Measurements from ENCODE around the gene DTHD1. TPM values are rescaled to one million over a fixed set of nuclear protein-coding genes. Genes with fewer than 3 reads are reported as not detected.

The DTHD1 gene
- total RNA-seq, 1 donor from 2014 or later, result not detected

DNA sequence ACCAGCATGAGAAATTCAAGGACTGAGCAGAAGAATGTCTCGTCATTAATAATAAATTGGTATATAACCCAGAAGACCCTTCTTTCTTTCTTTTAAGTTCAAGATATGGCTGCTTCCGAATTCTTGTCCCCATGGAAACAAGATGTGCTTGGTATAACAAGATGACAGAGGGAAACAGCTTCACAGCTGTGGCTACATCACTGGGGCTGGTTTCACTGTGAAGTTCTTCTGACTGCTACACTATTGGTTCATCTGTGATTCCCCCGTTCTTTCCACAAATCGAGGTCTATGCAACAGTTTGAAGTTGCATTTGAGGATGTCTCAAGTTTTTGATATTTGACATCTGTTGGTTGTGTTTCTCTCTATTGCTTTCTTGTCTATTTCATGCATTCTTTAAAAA lies 12.3 kb upstream of the DTHD1 start:
- no peak for FAIRE-seq
- H3K36me3 Mint-ChIP-seq (ENCODE audit: low read depth, unreplicated experiment), result no peaks in the 10 kb centered on the region

DNA sequence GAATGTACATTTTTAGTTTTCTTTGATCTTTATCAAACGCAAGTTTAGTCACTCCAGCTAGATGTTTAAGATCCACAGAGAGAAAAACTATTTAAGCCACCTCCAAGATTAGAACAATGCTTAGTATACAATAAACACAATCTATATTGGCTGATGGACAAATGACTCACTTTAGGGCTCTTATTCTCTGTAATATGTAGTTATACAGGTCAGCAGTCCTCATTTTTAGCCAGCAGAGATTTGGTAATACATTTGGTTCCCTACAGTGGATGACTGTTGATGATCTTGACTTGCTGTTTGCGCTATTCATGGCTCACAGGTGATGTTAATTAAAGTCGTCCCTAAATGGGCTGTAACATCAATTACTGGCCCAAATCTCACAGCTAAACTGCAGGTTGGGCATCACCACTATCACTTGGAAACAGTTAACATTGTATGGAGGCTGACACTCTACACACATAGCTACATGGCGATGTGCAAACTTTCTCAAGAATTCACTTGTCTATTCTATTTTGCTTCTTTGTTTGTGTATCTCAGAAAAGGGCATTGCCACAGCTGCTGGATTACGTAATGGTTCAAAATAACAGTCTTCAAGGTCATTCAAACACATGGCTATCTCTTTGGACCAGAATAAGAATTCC lies 11.8 kb upstream of the DTHD1 start:
- H3K9me3 ChIP-seq (ENCODE audit: insufficient read depth, low read depth, low read length), result no peaks in the 10 kb centered on the region
- H3K9ac ChIP-seq (ENCODE audit: low read length), result no peak overlapping the region
- H4K20me1 ChIP-seq (ENCODE audit: insufficient read depth, low read length), result no peaks in the 10 kb centered on the region
- H3K79me2 ChIP-seq (ENCODE audit: insufficient read depth, low read length), result no peaks in the 10 kb centered on the region
- no peak for TF ChIP-seq EZH2 (IDR thresholded peaks at IDR 0.05; ENCODE audit: insufficient read depth, low read length)
- TF ChIP-seq, protein P1, sequence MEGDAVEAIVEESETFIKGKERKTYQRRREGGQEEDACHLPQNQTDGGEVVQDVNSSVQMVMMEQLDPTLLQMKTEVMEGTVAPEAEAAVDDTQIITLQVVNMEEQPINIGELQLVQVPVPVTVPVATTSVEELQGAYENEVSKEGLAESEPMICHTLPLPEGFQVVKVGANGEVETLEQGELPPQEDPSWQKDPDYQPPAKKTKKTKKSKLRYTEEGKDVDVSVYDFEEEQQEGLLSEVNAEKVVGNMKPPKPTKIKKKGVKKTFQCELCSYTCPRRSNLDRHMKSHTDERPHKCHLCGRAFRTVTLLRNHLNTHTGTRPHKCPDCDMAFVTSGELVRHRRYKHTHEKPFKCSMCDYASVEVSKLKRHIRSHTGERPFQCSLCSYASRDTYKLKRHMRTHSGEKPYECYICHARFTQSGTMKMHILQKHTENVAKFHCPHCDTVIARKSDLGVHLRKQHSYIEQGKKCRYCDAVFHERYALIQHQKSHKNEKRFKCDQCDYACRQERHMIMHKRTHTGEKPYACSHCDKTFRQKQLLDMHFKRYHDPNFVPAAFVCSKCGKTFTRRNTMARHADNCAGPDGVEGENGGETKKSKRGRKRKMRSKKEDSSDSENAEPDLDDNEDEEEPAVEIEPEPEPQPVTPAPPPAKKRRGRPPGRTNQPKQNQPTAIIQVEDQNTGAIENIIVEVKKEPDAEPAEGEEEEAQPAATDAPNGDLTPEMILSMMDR (IDR thresholded peaks at IDR 0.05; ENCODE audit: insufficient read depth, low read depth, low read length), result no peak
- FAIRE-seq, result no peak
- Mint-ChIP-seq H3K27ac (ENCODE audit: unreplicated experiment) (no peak overlapping the region), H3K4me3 (ENCODE audit: unreplicated experiment) (no peak overlapping the region), H3K27me3 (ENCODE audit: low read depth, unreplicated experiment) (no peaks in the 10 kb centered on the region), H3K9me3 (ENCODE audit: unreplicated experiment) (no peaks in the 10 kb centered on the region), H3K36me3 (ENCODE audit: low read depth, unreplicated experiment) (no peaks in the 10 kb centered on the region), H3K4me1 (ENCODE audit: low read depth, unreplicated experiment) (no peaks in the 10 kb centered on the region)
- no peak overlapping the region for H2AFZ ChIP-seq (ENCODE audit: low read depth, low read length)
- H3K4me1 ChIP-seq (ENCODE audit: insufficient read depth, low read length), result no peaks in the 10 kb centered on the region
- H3K4me3 ChIP-seq (ENCODE audit: insufficient read depth, low read depth, low read length), result no peak overlapping the region
- DNase-seq (ENCODE audit: low read depth), result no peak
- H3K27ac ChIP-seq (ENCODE audit: low read depth, low read length), result no peak overlapping the region
- H3K4me2 ChIP-seq (ENCODE audit: low read length), result no peak overlapping the region
- no peaks in the 10 kb centered on the region for H3K27me3 ChIP-seq (ENCODE audit: insufficient read depth, low read length)
- H3K36me3 ChIP-seq (ENCODE audit: insufficient read depth, low read length), result no peaks in the 10 kb centered on the region

More for the DNA sequence above, 12.3 kb upstream of the DTHD1 start:
- H2AFZ ChIP-seq (ENCODE audit: low read depth, low read length), result no peak overlapping the region
- no peak overlapping the region for H3K4me2 ChIP-seq (ENCODE audit: low read length)
- no peak overlapping the region for H3K27ac Mint-ChIP-seq (ENCODE audit: unreplicated experiment)
- no peaks in the 10 kb centered on the region for H3K27me3 Mint-ChIP-seq (ENCODE audit: low read depth, unreplicated experiment)
- DNase-seq (ENCODE audit: low read depth), result no peak
- no peaks in the 10 kb centered on the region for H3K4me1 Mint-ChIP-seq (ENCODE audit: low read depth, unreplicated experiment)
- H3K36me3 ChIP-seq (ENCODE audit: insufficient read depth, low read length), result no peaks in the 10 kb centered on the region
- no peak for TF ChIP-seq EZH2 (IDR thresholded peaks at IDR 0.05; ENCODE audit: insufficient read depth, low read length)
- TF ChIP-seq, protein P1 (IDR thresholded peaks at IDR 0.05; ENCODE audit: insufficient read depth, low read depth, low read length), result no peak
- no peaks in the 10 kb centered on the region for H3K79me2 ChIP-seq (ENCODE audit: insufficient read depth, low read length)
- H3K9me3 ChIP-seq (ENCODE audit: insufficient read depth, low read depth, low read length), result no peaks in the 10 kb centered on the region
- no peak overlapping the region for H3K4me3 Mint-ChIP-seq (ENCODE audit: unreplicated experiment)
- no peak overlapping the region for H3K27ac ChIP-seq (ENCODE audit: low read depth, low read length)
- no peaks in the 10 kb centered on the region for H3K9me3 Mint-ChIP-seq (ENCODE audit: unreplicated experiment)
- H3K4me3 ChIP-seq (ENCODE audit: insufficient read depth, low read depth, low read length), result no peak overlapping the region
- H4K20me1 ChIP-seq (ENCODE audit: insufficient read depth, low read length), result no peaks in the 10 kb centered on the region
- no peak overlapping the region for H3K9ac ChIP-seq (ENCODE audit: low read length)
- no peaks in the 10 kb centered on the region for H3K27me3 ChIP-seq (ENCODE audit: insufficient read depth, low read length)
- H3K4me1 ChIP-seq (ENCODE audit: insufficient read depth, low read length), result no peaks in the 10 kb centered on the region

DNA sequence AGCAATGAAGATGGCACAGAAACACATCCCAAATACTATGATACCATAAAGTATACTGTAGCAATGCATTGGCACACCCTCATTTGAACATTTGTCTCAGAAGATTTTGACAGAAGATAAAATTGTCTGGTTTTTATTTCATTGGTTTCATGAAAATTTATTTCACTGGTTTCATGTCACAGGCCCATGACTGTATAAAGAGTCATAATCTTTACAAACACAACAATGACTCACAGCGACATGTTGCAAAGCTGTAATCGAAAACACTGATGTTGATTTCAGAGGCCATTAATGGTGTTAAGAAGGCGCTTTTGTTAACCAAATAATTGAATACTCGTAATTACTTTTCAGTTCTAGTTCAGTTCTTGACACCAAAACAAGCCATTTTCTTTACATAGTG lies 8.1 kb upstream of the DTHD1 start:
- H3K27me3 ChIP-seq (ENCODE audit: insufficient read depth, low read length), result no peaks in the 10 kb centered on the region
- H3K36me3 Mint-ChIP-seq (ENCODE audit: low read depth, unreplicated experiment), result no peaks in the 10 kb centered on the region
- H3K9ac ChIP-seq (ENCODE audit: low read length), result no peak overlapping the region
- no peak overlapping the region for H3K27ac Mint-ChIP-seq (ENCODE audit: unreplicated experiment)
- no peak for FAIRE-seq
- H3K4me3 ChIP-seq (ENCODE audit: insufficient read depth, low read depth, low read length), result no peak overlapping the region
- no peaks in the 10 kb centered on the region for H3K4me1 ChIP-seq (ENCODE audit: insufficient read depth, low read length)
- no peak overlapping the region for H2AFZ ChIP-seq (ENCODE audit: low read depth, low read length)
- no peak overlapping the region for H3K4me3 Mint-ChIP-seq (ENCODE audit: unreplicated experiment)
- no peaks in the 10 kb centered on the region for H4K20me1 ChIP-seq (ENCODE audit: insufficient read depth, low read length)
- H3K27me3 Mint-ChIP-seq (ENCODE audit: low read depth, unreplicated experiment), result no peaks in the 10 kb centered on the region
- no peaks in the 10 kb centered on the region for H3K9me3 Mint-ChIP-seq (ENCODE audit: unreplicated experiment)
- DNase-seq (ENCODE audit: low read depth), result no peak
- H3K27ac ChIP-seq (ENCODE audit: low read depth, low read length), result no peak overlapping the region
- no peak overlapping the region for H3K4me2 ChIP-seq (ENCODE audit: low read length)
- TF ChIP-seq, protein P1 (IDR thresholded peaks at IDR 0.05; ENCODE audit: insufficient read depth, low read depth, low read length), result no peak
- no peak for TF ChIP-seq EZH2 (IDR thresholded peaks at IDR 0.05; ENCODE audit: insufficient read depth, low read length)
- H3K36me3 ChIP-seq (ENCODE audit: insufficient read depth, low read length), result no peaks in the 10 kb centered on the region
- no peaks in the 10 kb centered on the region for H3K9me3 ChIP-seq (ENCODE audit: insufficient read depth, low read depth, low read length)
- no peaks in the 10 kb centered on the region for H3K4me1 Mint-ChIP-seq (ENCODE audit: low read depth, unreplicated experiment)
- no peaks in the 10 kb centered on the region for H3K79me2 ChIP-seq (ENCODE audit: insufficient read depth, low read length)

Data from astrocyte (in vitro differentiated cells and primary cell).